Activated CD4-positive, alpha-beta T cell treated with anti-CD3 and anti-CD28 coated beads for 4 hours (primary cell): ENCODE measurements around the gene BCR.
A peak's percentile ranks its signal among the peaks of the same experiment; 100 is the strongest.

Experiments used
- DNase-seq, 2 donors: peaks; one replicate each; pipeline ENCODE4 v3.0.0-alpha.2; 2020

The BCR gene

DNA sequence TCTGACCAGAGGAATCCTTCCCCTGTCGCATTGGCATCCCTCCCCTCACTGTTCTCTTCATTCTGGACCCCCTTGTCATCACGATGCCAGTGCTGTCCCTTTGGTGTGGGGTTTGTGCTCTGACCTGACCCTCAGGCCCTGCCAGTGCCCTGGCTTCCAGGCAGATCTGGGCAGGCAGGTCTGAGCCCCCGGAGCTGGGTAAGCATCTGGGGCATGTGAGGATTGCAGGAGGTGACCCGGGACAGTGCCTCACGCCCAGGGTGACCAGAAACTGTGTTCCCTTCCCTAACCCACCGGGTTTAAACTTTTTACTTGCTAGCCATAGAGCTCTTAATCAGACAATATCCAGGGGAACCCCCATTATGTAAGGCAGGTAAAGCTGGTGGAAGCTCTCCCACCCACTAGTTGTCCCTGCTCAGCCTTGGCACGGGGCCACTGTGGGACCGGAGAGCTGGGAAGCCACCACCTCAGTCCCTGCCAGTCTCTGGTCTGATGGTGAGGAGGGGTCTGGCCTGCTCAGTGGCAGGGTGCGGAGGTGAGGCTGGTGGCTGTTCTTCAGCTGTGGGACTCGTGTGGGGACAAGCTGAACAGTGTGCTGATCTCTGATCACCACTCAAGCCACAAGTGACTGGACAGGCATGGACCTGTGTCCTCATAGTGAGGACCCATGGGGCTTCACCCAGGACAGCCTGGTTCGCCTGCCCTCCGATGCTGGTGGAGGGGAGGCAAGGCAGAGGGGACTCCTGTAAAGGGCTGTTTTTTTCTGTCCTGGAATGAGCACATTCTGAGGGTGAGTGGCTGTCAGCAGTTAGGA, 38.0 kb downstream of the BCR start:
- no peak for DNase-seq

DNA sequence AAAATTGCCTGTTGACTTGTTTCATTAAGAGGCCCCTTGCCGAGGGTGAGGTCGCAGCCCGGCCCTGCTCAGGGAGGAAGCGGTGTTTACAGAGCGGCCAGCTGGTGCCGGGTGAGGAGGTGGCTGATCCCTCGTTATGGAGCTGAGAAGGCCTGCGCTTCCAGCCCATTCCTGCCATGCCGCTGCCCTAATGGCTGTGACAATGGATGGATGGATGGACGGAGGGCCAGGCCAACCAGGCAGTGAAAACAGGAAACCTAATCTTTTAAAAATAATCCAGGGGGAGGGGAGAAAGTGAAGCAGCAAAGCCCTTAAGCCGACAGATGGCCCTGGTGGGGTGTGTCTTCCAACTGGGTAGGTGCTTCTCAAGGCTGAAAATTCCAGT, 38.5 kb downstream of the BCR start:
- DNase-seq: no peak

DNA sequence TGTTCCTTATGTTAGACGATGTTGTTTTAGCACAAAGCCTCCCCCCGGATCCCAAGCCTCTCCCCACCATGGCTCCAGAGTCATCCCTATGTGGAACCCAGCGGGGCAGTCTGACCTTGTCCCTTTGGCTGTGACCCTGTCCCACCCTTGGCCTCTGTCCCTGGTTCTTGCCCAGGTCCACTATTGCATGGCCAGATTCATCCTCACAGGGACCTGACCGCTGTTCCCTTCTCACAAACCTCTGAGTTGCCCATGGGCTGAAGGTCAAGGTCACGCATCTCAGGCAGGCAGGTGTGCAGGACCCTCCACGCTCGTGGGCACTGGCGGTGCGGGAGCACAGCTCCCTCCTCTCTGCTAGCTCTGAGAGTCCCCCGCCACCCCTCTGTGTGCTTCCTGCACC, 39.0 kb downstream of the BCR start:
- DNase-seq: no peak

DNA sequence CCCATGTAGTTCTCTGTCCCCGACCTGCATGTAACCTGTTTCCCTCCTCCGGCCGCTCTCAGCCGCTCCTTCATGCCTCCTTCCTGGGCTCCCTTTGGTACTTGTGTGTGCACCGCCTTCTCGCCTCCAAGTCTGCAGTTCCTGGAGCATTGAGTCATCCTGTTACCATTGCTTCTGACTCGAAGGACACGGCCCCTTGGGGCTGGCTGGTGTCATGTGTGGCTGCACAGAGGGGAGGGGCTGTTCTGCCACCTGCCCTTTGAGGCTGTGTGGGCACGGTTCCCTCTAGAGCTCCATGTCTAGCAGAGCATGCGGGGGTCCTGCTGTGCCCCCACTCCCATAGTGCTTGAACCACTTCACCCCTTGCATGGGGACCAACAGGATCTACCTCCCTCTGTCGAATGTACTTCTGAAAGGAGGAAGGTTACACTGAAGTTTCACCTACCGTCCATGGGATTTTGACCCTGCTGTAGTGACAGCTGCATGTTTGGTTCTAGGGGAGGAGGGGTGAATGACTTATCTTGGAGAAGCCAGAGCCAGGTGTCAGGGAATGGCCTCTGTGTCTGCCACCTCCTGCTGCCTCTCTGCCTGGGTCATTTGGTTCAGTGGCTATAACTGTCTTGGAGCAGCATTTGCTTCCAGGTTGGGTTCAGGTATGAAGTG, 39.6 kb downstream of the BCR start:
- peak; percentile 54 to 55 for DNase-seq

DNA sequence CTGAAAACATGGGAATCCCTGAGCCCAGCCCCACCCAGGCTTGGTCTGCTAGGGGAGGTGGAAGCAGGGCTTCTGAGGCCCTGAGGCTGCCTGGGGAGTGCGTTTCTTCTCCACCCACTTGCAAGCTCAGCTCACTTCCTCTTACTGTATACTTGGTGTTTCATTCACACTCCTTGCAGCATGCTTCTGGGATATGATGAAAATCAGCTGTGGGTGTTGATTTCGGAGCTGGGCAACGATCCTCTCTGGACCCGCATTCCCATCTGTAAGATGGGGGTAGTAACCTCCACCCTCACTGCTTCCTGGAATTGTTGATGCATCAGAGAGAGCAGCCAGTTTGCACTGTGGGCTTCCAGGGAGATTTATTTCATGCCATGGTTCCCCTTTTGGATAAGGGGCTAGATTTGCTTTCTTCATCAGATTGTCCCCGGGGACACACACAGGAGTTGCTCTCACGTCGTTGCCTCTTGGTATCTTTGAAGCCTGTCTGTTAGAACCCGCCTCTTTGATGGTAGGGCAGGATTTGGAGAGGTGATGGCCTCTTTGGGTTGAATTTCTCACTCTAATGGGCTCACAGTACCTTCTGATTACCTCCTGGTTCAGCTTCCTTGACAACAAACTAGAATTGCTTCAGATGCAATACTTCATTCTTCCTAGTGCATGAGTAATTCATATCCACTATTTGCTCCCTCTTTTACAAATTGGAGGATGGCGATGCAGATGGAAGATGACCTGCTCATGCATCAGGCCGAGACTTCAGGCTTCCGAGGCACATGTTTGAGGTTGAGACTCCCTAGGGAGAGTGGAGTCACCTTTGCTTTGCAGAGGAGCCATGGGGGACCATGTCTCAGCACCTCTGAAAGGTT, 40.4 kb downstream of the BCR start:
- DNase-seq: no peak

DNA sequence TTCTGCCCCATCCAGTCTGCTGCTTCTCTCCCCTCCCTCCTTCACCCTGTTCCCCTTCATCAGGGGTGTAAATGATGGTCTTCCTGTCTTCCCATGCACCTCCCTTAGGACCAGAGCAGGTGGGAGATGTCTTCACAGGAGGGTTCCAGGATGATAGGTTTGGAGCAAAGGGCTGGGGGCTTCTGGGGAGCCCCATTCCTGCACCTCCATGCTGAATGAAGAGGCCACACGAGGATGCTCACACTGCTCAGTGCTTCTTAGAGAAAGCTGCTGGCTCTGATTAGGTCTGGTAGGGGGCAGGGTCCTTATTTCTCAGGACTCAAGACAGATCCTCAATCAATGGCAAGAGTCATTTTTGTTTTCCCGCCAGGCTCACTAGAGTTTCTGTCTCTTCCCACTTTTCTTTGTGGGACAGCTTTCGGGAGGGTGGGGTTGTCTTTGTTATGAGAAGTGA, 41.1 kb downstream of the BCR start:
- no peak for DNase-seq

DNA sequence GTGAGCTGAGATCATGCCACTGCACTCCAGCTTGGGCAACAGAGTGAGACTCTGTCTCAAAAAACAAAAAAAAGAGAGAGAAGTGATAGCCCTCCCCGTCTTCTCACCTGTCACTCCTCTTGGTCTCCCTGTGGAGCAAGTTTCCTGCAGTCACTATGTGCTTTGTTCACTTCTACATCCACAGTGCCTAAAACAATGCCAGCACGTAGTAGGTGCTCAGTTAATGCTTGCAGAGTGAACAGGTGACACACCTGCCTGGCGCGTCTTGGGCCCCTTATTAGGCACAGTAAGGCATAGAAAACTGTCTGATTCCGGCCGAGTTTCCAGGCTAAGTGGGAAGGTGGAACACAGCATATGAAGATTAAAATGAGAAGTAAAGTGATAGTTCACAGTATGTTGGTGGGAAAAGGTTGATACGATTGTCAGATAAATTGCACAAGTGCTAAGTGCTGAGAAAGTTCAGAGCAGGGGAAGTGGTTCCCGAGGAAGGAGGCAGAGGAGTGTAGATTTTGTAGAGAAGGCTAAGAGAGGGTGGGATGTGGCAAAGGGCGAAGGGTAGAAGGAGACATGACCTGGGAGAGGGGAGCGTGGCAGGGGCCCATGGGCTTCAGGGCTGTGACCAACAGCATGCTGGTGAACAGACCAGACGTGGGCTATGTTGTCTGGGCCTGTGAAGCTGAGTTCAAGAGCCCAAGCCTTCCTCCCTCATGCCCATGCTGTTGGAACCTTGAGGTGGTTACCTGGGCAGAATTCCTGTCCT, 41.9 kb downstream of the BCR start:
- no peak for DNase-seq

DNA sequence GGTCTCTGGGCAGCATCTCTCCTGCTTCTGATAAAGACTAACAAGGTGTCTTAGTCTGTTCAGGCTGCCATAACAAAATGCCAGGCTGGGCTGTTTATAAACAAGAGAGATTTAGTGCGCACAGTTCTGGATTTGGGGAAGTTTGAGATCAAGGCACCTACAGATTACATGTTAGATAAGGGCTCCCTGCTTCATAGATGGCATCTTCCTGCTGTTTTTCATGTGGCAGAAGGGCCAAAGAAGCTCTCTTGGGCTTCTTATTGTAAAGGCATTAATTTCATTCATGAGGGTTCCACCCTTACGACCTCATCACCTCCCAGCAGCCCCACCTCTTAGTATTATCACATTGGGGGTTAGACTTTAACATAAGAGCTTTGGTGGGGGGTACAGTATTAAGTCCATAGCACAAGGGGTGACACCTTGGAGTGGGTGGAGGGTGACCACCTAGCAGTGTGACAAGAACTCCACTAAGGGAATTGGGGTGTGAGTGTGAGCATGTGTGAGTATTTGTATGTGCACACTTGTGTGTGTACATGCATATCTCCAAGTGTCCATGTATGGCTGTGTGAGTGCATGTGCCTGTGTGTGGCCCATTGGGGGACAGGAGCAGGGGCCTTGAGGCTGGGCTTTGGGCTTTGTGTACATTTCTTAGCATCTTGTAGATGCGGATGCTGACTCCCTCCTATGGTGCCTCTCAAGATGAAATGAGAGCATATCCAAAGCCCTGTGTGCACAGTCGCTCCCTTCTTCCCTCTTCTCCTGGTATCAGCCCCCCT, 42.7 kb downstream of the BCR start:
- no peak for DNase-seq

DNA sequence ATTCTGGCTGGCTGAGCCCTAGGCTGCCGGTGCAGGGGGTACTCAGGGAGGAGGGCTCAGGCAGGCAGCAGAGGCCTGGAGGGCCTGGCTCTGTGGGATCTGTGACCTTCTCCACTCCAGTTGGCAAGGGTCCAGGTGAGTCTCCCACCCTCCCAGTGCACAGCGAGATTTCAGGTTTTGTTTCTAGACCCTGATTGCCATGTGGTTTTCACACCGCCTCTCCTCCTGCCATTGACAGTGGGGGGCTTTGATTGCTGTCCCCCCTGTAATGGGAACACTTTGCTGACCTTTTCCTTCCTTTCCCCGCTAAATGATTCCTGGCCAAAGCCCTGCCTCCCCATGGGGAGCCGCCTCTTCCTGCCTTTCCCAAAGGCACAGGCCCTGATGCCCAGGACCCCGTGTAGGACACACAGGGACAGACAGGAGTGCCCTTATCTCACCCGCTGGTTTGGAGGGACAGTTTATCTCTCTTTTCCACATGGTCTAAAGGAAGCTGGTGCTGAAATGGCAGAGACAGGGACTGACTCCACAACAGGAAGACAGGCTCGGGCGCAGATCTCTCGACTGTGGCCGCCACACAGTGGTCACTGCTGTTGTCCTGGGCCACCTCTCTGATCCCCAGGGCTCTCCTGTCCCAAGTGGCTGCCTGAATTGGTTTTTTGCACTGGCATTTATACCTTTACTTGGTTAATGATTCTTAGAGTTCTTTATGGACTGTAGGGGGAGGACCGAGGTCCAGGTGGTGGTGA, 43.4 kb downstream of the BCR start:
- DNase-seq: no peak

DNA sequence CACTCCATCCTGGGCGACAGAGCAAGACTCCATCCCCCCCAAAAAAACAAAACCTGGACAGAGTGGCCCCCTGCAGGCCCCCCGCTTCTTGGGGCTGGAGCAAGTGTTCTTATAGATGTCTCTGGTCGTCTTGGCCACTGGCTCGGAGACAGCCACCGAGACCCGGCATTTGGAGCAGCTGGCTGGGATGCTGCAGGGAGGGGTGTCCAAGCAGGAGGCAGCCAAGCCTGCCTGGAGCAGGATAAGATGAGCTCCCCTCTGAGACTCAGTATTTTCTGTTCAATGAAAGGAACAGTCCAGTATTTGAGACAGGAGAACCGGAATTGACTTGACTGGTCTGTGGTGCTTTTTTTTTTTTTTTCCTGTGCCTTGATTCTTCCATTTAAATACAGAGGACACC, 44.5 kb downstream of the BCR start:
- no peak for DNase-seq

DNA sequence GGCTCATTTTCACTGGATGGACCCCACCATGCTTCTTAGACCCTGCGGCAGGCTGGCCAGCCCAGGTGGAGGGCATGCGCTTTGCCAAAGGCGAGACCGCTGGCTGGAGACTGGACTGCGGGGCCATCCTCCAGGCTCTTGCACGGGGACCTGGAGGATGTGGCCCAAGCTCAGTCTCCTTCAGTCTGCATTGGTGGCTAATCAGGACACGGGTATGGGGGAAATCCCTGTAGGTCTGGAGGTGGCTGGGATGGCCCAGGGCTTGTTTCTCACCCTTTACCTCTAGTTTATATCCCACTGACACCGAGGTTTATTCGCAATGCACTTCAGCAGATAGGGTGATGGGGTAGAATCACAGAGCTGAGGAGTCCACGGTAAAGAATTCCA, 45.0 kb downstream of the BCR start:
- no peak for DNase-seq

DNA sequence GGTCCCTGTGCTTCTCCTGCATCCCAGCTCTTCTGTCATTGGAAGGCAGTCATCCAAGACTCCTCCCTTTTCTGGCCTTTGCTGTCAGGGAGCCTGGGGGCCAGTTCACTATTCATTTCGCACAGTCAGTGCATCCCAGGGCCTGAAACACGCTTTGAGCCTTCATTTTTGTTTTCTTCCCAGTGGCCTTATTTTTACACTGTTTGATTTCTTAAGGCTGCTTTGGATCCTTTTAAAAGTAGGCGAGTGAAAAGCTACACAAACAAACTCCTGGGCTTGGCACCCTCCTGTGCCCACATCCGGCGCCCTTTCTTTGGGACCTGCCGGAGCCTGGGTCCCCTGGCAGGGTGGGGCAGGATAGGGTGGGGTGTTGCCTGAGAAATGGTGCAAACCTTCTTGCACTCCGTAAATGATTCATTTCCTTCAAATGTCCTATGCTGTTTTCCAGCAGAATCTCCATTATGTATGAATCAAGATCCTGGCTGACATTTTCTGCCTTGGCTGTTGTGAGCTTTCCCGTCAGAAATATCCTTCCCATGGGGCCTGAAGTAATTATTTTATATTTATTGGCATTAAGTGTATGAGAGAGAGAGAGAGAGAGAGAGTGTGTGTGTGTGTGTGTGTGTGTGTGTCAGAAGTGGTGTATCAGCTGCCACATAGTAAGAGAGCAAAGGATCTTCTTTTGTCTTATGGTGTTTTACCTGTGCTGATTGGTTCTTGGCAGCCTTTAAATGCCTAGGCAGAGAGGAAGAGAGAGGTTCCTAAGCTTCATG, 45.6 kb downstream of the BCR start:
- DNase-seq: peak in 1 of 2 donors; percentile 31

DNA sequence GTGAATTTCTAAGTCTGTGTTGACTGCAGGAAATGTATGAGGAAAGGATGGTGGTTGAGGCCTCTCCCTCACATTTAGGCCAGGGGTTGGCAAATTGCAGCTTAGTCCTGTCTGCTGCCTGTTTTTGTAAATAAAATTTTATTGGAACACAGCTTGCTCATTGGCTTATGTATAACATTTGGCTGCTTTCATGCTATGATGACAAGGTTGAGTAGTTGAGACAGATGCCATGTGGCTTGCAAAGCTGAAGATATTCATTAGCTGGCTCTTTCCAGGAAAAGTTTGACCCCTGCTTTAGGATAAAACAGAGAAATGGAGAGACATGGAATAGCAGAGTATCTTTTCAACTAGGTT, 46.2 kb downstream of the BCR start:
- DNase-seq: no peak

DNA sequence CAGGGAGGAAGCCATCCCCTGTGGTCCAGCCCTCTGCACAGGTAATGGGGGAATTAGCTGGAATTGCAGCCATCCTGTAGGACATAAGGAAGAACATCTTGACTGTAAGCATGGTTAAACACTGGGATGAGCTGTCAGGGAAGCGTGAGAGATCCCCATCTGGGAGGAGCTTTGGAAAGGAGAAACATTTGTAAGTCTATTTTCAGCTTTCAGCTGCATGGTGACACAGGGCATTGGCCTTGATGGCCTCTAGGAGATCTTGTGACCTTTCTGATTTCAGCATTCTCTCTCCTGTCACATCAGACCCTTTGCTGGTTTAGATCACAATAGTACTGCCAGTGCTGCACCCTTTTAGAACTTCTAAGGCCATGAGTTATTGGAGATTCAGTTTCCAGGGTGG, 47.1 kb downstream of the BCR start:
- DNase-seq: no peak

DNA sequence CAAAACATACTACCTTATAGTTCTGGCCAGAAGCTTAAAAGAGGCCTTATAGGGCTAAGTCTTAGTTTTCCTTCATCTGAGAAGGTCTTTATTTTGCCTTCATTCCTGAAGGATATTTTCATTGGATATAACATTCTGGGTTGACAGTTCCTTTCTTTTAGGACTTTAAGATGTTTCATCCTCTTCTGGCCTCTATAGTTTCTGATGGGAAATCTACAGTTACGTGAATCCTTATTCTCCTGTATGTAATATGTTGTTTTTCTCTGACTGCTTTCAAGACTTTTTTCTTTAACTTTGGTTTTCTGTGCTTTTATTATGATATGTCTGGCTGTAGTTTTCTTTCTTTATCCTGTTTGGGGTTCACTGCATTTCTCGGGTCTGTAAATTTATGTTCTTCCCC, 48.2 kb downstream of the BCR start:
- DNase-seq: no peak

DNA sequence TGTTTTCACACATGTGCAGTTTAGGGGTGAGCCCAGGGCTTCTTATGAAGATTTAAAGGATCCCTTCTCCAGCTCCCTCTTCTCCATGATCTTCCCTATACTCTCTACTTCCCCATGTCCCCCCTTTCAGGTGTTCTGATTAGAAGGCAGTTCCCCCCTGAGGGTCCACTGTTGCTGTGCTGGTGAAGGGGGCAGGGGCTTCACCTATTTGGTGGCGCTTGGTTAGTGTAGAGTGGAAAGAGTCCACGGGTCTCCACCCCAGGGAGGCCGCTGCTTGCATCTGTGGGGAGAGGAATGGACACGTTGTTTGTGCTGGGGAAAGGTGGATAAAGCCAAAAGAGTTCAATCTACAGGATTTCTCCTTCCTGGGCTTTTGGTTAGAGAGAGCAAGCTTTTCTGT, 49.3 kb downstream of the BCR start:
- DNase-seq: no peak

DNA sequence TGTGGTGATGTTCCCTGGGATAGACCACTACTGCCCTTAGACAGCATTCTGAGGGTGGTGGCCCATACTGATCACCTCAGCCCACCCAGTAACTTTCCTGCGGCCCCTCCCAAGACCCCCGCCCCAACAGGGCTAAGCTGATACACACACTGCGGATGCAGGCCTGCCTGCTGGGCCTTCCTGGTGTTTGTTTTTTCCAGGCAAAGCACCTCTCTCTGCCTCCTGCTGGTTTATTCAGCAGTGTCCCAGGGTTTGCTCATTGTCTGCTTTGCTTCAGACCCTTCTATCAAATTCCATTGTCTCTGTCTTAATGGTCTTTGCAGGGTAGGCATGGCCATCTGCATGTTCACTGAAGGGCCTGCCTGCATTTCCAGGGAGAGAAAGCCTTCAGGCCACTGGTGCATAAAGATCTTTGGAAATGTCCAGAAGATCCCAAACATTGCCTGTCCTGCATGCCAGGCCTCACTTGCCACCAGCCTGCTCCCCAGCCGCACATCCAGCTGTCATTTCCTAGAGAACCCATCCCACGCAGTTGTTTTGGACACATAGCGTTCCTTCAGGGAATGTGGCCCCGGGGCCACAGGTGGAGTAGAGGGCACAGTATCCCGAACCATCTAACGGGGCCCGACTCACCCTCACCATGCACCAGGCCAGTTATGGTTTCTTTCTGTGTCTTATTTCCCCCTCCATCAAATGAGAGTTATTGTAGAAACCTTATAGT, 50.2 kb downstream of the BCR start:
- no peak for DNase-seq

DNA sequence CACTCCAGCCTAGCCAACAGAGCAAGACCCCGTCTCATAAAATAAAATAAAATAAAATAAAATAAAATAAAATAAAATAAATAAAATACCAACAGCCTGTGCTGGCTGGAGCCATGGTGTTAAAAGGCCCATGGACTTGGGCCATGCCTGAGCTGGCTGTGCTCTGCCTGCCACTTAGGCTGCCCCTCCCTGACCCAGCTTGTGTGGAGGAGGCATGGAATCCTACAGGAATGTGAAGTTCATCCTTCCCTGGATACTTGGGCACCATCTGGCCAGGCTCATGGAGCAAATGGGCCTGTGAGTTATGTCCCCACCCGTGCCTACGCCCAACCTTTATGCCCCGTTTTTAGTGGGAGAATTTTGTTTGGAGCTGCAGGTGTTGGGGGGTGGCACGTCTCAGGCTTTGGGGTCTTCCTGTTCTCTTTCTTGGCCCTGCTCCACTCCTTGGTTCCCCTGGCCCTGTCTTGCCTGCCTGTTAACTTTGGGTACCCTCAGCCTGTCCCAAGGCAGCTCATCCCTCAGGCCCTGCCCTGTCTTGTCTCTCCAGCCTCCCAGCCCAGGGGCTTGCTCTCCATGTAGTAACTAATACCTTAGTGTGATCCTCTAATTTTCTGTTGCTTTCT, 51.3 kb downstream of the BCR start:
- DNase-seq: no peak
